ACHN (cell line): ENCODE results near the gene MARCHF11.

ENCODE experiments used
- DNase-seq: peaks from one replicate; pipeline ENCODE4 v3.0.0-alpha.2; 2015
- in situ Hi-C: cut with HindIII; loops from 2 replicates; pipeline ENCODE4 v1.10.0; 2017; ENCODE audit warnings: low sequenced_read_pairs, low pct_ligation_motif_present, low pct_unique_long_range_greater_than_20kb

The MARCHF11 gene

GRCh38 chr5:16137177-16137576 is 42.4 kb downstream of the MARCHF11 start:
- in situ Hi-C loops = no loop called here
- no peak for DNase-seq

DNA sequence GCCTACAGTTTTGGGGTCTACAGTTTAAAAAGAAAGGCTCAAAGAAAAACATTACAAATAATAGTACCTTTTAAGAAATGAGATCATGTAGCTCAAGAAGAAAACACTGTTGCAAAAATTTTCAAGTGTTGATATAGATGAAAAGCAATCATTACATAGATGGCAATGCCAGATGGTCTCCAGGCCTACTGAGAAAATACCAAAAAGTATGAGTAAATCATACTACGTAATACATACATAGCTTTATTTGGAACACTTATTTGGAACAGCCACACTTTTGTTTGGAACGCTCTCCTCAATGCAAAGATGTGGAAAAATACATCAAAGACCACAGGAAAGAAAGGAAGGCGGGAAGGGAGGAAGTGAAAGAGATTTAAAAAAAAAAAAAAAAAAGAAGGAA is 44.1 kb downstream of the MARCHF11 start:
- DNase-seq = no peak
- in situ Hi-C loops = no loop called here

GRCh38 chr5:16135003-16135402 is 44.6 kb downstream of the MARCHF11 start:
- in situ Hi-C loops = no loop called here
- DNase-seq = no peak

DNA sequence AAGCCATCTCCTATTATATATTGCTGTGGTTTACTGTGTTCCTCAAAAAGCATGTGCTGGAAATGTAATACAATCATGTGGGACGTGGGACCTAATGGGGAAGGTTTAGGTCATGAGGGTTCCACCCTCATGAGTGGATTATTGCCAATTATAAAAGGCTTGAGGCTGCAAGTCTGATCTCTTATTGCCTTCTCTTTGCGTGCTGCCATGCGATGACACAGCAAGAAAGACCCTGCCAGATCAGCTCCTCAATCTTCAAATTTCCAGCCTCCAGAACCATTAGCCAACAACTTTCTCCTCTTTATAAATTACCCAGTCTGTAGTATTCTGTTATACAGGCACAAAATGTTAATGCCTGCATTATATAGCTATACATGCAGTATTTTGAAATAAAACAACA is 45.4 kb downstream of the MARCHF11 start:
- no peak for DNase-seq
- in situ Hi-C loops = no loop called here

GRCh38 chr5:16131878-16132277 is 47.7 kb downstream of the MARCHF11 start:
- in situ Hi-C loops = no loop called here
- no peak for DNase-seq

GRCh38 chr5:16128944-16129343 is 50.6 kb downstream of the MARCHF11 start:
- DNase-seq = no peak
- in situ Hi-C loops = no loop called here

GRCh38 chr5:16127865-16128544 is 51.6 kb downstream of the MARCHF11 start:
- in situ Hi-C loops = no loop called here
- DNase-seq = no peak

DNA sequence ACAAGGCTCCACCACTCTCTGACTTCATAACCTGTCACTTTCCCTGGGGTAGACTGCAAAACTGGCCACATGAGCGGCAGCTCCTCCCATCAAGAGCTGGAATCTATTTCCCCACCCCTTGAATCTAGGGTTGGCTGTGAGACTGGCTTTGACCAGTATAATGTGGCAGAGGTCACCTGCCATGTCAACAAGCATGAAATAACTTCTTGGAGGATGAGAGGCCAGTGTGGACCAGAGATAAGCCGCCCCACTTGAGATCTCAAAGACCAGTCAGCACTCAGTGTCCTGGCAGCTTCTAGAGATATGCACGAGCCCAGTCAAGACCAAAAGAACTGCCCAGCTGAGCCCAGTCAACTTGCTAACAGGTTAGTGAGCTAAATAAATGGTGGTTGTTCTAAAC is 59.0 kb downstream of the MARCHF11 start:
- no peak for DNase-seq
- in situ Hi-C loops = no loop called here

- in situ Hi-C loops = no loop called here
- no peak for DNase-seq
Measured at GRCh38 chr5:16119790-16120189, 59.8 kb downstream of the MARCHF11 start.

DNA sequence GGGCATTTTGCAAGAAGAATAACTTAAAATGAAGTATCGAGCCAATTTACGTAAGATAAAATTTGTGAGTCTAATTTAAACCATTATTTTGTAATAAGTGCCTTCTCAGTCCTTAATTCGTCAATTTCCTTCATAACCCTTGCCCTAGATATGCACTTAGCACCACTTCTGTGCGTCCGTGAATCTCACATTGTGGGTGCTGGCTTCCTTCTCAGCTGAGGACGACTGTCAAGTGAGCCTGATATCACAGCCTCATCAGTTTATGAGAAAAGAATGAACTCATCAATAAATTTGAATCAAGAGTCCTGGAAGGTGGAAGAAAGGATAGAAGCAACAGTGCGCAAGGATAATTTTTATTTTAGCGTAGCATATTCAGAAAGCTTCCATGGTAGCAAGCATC is 64.5 kb downstream of the MARCHF11 start:
- no peak for DNase-seq
- in situ Hi-C loops = no loop called here

DNA sequence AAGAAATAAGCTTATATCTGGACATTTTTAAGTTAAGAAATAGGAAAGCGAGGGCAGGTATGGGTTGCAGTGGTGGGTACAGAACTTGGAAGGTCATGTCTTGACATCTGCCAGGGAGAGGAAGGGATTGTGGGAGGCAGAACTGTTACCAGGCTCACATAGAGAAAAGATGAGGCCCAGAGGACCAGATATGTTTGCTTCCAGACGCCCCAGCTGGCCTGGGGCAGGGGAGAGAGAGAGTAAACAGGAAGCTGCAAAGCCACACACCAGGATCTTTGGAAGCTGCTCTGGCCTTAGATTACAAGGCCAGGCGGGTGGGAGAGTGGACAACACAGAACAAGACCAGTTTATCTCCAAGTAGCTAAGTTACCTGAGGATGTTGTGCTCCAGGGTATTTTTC is 71.2 kb downstream of the MARCHF11 start:
- no peak for DNase-seq
- in situ Hi-C loops = no loop called here

- in situ Hi-C loops = no loop called here
Measured at GRCh38 chr5:16104961-16105360, 74.6 kb downstream of the MARCHF11 start.

DNA sequence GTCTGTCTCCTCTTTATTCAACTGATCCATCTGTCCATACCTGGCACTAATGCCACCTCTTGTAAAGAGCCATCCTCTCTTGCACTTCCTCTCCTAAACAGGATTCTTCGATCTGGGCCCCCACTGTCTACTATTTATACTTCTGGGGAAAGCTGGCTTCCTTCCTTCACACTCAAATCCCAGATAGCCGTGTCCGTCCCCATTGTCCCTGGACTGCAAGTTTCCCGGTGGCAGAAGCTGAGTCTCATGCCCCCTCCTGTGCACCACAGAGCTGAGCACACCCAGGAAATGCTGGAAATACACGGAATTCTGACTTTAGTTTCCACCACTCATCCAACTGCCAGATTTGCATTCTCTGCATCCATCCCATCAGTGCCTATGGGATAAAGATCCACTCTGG is 84.0 kb downstream of the MARCHF11 start:
- in situ Hi-C loops = no loop called here
- DNase-seq = no peak

More at GRCh38 chr5:16104961-16105360, 74.6 kb downstream of the MARCHF11 start:
- DNase-seq = no peak

- DNase-seq = no peak
- in situ Hi-C loops = no loop called here
Measured at GRCh38 chr5:16090270-16090669, 89.3 kb downstream of the MARCHF11 start.

DNA sequence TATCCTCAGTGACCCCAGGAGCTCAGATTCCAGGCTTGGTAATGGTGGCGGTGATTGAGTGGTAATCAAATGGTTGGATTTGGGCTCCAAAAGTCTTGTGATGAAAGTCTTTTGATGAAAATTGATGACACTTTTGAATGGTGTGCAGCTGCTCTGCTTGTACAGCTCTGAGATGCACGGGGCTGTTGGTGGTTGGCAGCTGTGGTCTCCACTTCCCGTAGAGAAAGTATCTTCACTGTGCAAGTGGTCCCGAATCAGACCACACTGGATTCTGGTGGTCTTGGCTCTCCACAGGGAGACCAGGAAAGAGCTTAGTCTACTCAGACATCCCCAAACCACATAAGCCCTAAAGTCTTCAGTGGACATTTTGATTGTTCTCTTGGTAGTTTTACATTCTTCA is 96.6 kb downstream of the MARCHF11 start:
- no peak for DNase-seq
- in situ Hi-C loops = no loop called here

- DNase-seq = no peak
- in situ Hi-C loops = no loop called here
Measured at GRCh38 chr5:16082053-16082452, 97.5 kb downstream of the MARCHF11 start.

DNA sequence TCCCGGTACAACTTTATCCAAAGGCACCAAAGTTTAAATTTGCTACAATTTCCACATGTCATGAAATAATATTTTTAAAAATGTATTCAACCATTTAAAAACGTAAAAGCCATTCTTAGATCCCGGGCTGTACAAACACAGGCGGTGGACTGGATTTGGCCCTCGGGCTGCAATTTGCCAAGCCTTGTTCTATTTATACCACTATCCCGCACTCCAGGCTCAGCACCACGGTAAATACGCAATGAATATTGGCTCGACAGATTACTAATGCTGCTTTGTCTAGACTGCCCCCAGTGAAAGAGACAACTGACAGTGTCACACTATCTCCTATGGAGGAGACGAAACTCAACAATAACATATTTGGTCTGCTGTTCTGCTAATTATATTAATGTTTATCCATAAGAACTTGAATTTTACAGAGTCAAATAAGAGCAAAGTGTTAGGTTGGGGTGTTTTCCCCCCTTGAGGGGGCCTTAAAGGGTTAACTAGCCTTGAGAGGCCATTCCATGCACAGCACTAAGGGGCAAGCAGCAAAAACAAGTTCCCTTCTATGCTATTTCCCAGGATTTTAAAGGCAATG is 98.1 kb downstream of the MARCHF11 start:
- DNase-seq = no peak
- in situ Hi-C loops = no loop called here

DNA sequence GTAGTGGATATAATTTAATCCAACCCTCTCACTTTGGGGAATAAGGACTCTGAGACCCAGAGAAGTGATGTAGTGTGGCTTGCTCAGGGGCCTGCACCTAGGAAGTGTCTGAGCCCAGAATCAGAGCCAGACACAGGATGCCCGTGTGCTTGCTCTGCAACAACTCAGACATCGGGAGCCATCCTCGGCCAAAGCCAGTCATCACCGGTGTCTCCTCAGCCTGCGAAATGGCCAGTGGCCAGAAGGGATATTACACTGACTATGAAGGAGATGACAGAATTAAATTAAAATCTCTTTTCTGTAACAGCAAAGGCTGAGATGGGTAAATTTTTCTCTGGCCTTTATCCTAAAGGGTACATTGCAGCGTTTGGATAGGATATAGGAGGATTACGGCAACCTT is 102.9 kb downstream of the MARCHF11 start:
- DNase-seq = no peak
- in situ Hi-C loops = no loop called here

DNA sequence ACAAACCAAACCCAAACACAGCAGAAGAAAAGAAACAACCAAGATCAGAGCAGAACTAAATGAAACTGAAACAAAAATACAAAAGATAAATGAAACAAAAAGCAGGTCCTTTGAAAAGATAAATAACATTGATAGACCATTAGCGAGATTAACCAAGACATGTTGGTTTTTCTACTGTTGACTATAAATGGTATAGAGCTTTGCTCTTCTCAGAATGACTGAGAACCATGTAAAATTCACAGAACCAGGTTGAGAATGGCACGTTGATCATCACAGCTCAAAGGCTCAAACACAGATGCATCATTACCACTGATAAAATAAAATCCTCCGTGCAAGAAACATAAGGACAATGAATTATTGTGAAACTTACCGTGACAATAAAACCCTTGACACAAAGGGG is 105.2 kb downstream of the MARCHF11 start:
- in situ Hi-C loops = no loop called here
- DNase-seq = no peak

GRCh38 chr5:16072616-16073015 is 107.0 kb downstream of the MARCHF11 start:
- no peak for DNase-seq
- in situ Hi-C loops = no loop called here

- no peak for DNase-seq
- in situ Hi-C loops = no loop called here
Measured at GRCh38 chr5:16067415-16067814, 112.2 kb downstream of the MARCHF11 start.
